GM10248 (cell line): ENCODE measurements around the gene DUSP8.
"Not testable (repeated sequence)": the region's sequence is repeated elsewhere in the genome, so short reads cannot be mapped to it uniquely, and the experiment has no call there.

Experiments
- CTCF ChIA-PET: fragments of 300-600 bp; sonication (Branson Sonifier 250); formaldehyde crosslinking; extraction: SDS; loops from one replicate; lab custom pipeline; 2021; ENCODE audit warnings: antibody characterized with exemption; lab: Yijun Ruan, JAX
- POLR2A ChIA-PET: fragments of 350-650 bp; sonication (Branson Sonifier 250); formaldehyde crosslinking; extraction: SDS; loops from one replicate; lab custom pipeline; 2020; ENCODE audit warnings: antibody characterized with exemption; lab: Yijun Ruan, JAX
- DNase-seq: peaks from one replicate; pipeline ENCODE4 v3.0.0; 2012; ENCODE audit errors: extremely low spot score
- CTCF ChIP-seq: IDR thresholded peaks from 2 replicates; pipeline ENCODE4 v1.5.1; 2012; ENCODE audit warnings: mild to moderate bottlenecking, low read depth; ENCODE audit errors: extremely low read depth, missing control alignments, control extremely low read depth

DUSP8 gene

DNA sequence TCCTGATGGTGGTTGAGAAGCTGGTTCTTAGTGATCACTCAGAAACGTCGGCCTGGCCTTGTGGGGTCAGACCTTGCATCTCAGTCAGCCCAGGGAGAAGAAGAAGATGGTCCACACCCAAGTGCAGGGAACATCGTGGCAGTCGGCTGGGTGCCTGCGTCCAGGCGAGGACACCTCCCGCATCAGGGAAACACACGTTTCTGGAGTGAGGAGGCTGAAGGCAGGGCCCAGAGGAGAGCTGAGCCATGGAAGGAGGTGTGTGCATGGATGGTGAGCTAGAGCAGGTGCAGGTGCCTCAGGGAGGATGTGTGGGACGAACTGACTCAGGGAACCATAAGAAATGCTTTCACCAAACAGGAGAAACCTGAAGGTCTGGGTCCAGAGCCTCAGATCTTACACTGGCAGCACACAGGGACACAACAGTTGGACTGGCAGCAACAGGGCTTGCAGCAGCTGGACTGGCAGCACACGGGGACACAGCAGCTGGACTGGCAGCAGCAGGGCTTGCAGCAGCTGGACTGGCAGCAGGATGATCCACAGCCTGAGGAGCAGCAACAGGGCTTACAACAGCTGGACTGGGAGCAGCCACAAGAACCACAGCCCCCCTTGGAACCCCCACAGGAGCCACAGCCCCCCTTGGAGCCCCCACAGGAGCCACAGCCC, 25.4 kb upstream of the DUSP8 start:
- TF ChIP-seq CTCF: no peak
- ChIA-PET CTCF (interaction anchor here (1.4 to 4.2 kb wide), 5 partner anchors 8 to 41 kb away, joined by 3 to 27 read pairs (median 5); no protein-coding TSS in a partner anchor), POLR2A (no interaction called here)
- DNase-seq: no peak

DNA sequence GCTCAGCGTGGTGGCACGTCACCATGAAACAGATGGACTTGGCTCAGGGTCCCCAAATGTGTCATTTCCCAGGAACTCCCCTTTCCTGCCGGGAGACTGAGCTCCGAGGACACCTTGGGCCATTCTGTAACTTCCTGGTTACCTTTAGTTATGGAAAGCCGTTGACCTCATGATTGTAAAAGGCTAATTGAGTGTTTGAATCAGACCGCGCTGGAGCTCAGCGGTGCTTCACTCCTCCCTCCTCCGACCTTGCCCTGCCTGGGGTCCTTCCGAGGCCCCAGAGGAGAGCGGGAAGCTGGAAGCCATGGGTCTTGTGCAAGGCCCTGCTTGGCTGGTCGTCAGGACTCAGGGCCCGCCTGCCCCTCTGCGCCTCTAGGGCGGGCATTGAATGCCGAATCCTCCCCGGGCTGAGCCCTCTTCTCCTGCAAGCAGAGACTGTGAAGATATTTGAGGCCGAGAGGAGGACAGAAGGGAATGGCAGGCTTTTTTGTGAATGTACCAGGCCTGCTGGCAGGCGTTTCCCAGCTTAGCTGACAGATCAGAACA, 24.6 kb upstream of the DUSP8 start:
- POLR2A ChIA-PET, DNase-seq: not testable (repeated sequence)
- CTCF ChIA-PET: interaction anchor here (1.1 to 4.2 kb wide), 5 partner anchors 9 to 22 kb away, joined by 3 to 27 read pairs (median 5); no protein-coding TSS in a partner anchor

DNA sequence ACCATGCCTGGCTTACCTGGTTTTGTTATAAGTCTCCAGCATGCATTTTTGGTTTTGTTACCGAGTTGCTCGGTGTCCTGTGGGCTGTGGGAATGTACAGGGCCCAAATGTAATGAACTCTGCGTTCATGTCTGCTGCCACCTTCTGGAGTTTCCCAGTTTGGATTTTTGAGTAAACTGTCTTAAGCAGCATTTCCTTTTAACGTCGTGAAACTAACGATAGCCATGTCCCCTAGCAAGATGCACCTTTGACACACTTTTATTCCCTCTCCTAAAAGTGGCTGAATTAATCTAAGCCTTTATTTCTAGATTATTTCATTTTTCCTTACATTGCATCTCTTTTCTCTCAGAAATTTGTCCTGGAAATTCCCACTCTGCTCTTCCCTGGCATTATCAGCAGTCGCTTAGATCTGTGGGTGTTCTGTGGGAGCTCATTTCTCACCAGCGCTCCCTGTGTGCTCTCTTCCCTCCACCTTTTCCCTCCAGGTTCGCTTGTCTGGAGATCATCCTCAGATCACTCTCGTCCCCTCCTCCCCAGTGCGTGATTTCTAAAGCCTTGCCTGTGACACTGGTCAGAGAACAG, 24.0 kb upstream of the DUSP8 start:
- POLR2A ChIA-PET, DNase-seq: not testable (repeated sequence)
- CTCF ChIA-PET: interaction anchor here (0.7 to 4.2 kb wide), 8 partner anchors 10 to 187 kb away, joined by 3 to 27 read pairs (median 4); no protein-coding TSS in a partner anchor

DNA sequence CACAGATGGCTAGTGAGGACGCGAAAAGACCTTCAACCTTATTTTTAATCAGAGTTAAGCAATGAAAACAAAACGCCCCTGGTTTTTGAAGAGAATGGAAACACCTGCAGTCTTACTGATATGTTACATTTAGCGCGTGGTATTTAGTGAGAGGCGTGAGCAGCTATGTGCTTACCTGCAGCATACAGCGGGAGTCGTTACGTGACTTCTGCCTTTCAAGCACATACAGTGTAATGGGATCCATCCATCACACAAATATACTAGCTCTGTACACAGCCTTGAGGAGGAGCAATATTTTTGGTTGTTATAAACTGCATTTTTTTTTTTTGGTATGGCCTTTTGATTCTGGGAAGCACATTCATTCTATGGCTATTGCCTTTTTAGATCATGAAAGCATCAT, 20.6 kb upstream of the DUSP8 start:
- CTCF ChIA-PET: interaction anchor here (5.4 kb wide), 1 partner anchor 19 kb away, joined by 38 read pairs; no protein-coding TSS in a partner anchor
- TF ChIP-seq CTCF: no peak
- DNase-seq: no peak
- POLR2A ChIA-PET: no interaction called here

- CTCF ChIA-PET: interaction anchor here (0.7 to 5.4 kb wide), 2 partner anchors 16 to 104 kb away, joined by 3 to 38 read pairs; no protein-coding TSS in a partner anchor
- POLR2A ChIA-PET: no interaction called here
- no peak for TF ChIP-seq CTCF
- no peak for DNase-seq
These were observed 17.9 kb upstream of the DUSP8 start for GRCh38 chr11:1589996-1590395.

GRCh38 chr11:1589191-1589963, 17.3 kb upstream of the DUSP8 start:
- CTCF ChIA-PET: interaction anchor here (1.4 to 5.4 kb wide), 2 partner anchors 15 to 16 kb away, joined by 3 to 38 read pairs; no protein-coding TSS in a partner anchor
- POLR2A ChIA-PET, DNase-seq: not testable (repeated sequence)

DNA sequence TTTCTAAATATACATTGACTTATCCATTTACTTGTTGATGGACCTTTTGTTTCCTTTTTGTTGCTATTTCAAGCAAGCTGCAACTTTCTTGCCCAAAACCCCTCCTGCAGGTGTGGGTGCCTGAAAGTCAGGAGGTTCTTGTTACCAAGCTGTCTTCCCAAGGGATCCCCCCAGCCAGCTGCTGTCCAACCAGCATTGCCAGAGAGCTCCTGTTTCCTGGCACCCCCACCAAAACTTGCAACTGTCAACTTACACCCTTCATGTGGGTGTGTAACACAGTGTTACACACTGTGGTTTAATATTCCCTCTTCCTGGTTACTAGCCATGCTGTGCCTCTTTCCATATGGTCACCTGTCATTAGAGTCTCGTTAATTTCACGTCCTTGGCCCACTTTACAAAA, 14.6 kb upstream of the DUSP8 start:
- no peak for TF ChIP-seq CTCF
- POLR2A ChIA-PET: no interaction called here
- CTCF ChIA-PET: interaction anchor here (0.7 to 1.1 kb wide), 3 partner anchors 9 to 12 kb away, joined by 3 to 5 read pairs (median 3); no protein-coding TSS in a partner anchor
- DNase-seq: no peak

DNA sequence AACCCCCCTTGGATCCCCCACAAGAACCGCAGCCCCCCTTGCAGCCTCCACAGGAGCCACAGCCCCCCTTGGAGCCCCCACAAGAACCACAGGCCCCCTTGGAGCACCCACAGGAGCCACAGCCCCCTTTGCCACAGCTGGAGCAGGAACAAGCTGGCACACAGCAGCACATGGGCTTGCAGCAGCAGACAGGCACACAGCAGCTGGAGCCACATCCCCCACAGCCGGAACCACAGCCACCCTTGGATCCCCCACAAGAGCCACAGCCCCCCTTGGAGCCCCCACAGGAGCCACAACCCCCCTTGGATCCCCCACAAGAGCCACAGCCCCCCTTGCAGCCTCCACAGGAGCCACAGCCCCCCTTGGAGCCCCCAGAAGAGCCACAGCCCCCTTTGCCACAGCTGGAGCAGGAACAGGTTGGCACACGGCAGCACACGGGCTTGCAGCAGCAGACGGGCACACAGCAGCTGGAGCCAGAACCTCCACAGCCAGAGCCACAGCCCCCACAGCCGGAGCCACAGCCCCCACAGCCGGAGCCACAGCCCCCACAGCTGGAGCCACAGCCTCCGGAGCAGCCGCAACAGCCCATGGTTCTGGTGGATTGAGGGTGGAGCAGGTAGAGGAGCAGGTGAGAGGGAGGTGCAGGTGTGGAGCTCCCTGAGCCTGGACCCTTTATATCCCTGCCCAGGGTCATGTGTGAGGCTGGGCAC, 12.7 kb upstream of the DUSP8 start, which contains the start of gene KRTAP5-1:
KRTAP5-1 (minus strand) TSS at position 623 of the 710 bp plus-strand sequence; CDS start at position 589, 34 bp downstream.
- POLR2A ChIA-PET, DNase-seq, CTCF ChIA-PET: not testable (repeated sequence)

GRCh38 chr11:1582909-1583308, 10.8 kb upstream of the DUSP8 start:
- POLR2A ChIA-PET, DNase-seq: not testable (repeated sequence)
- CTCF ChIA-PET: interaction anchor here (1.0 kb wide), 1 partner anchor 8 kb away, joined by 5 read pairs; no protein-coding TSS in a partner anchor
